GM12801 (cell line): ENCODE data around the gene ATP6V0B.

Source experiments
- CTCF ChIP-seq: IDR thresholded peaks from one replicate; pipeline ENCODE4 v1.5.1; 2011; ENCODE audit warnings: control low read depth; ENCODE audit not compliant: insufficient read length; ENCODE audit errors: extremely low read depth

ATP6V0B gene

GRCh38 chr1:43983253-43983899, 8.6 kb downstream of the ATP6V0B start:
- TF ChIP-seq CTCF = no peak

- no peak for TF ChIP-seq CTCF
Observed at GRCh38 chr1:43984855-43985254, 10.1 kb downstream of the ATP6V0B start.

GRCh38 chr1:43985984-43986595, 11.3 kb downstream of the ATP6V0B start:
- no peak for TF ChIP-seq CTCF

GRCh38 chr1:43986712-43987111, 12.0 kb downstream of the ATP6V0B start:
- TF ChIP-seq CTCF = no peak

GRCh38 chr1:43987159-43987902, 12.6 kb downstream of the ATP6V0B start:
- no peak for TF ChIP-seq CTCF

- TF ChIP-seq CTCF = no peak
Observed at GRCh38 chr1:43990271-43991199, 15.8 kb downstream of the ATP6V0B start.

- TF ChIP-seq CTCF = no peak
Observed at GRCh38 chr1:43991200-43991475, 16.4 kb downstream of the ATP6V0B start.
